ENCODE results near the gene RNF223. TPM values are rescaled to one million over a fixed set of nuclear protein-coding genes. Genes with fewer than 3 reads are reported as not detected.
A peak's percentile ranks its signal among the peaks of the same experiment; 100 is the strongest.

RNF223 gene
- total and polyA plus RNA-seq, 2 of the 13 experiments (the other 11 are each of a cell fraction or from before 2014, with no cell fraction given), result 0.03 TPM; not detected in 1

DNA sequence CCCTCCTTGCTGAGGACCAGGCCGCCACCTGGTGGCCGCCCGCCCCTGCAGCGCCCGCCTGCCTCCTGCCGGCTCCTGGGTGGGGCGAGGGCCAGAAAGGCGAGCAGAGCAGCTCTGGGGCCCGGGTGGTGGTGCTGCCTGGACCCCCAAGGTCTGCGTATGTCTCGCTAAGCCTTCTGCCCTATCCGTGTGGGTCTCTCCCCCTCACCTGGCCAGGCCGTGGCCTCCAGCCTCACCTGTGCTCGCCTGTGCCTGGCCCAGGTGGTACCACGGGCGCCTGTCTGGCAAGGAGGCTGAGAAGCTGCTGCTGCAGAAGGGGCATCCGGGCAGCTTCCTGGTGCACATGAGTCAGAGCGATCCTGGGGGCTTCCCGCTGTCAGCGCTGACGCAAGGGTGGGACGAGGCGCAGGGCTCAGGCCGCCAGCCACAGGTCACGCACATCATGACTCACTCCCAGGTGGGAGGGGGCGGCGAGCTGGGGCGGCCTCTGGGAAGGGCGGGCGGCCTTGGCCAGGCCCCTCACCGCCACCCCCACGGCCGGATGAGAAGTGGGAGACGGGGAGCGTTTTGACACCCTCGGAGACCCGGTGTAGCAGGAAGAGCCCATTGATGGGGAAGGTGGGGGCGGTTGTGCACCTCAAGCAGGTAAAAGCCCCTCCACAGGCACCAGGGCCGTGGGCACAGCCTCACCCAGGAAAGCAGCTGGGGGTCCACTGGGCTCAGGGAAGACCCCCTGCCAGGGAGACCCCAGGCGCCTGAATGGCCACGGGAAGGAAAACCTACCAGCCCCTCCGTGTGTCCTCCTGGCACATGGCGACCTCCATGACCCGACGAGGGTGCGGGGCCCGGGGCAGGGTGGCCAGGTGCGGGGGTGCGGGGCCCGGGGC lies 9.9 kb downstream of the RNF223 start (continued):
- TF ChIP-seq UBTF (CRISPR knock-in tag; IDR thresholded peaks at IDR 0.05) (peak; percentile 74), CREB3 (CRISPR knock-in tag; IDR thresholded peaks at IDR 0.05) (no peak), CTCF (CRISPR knock-in tag; IDR thresholded peaks at IDR 0.05) (peak; percentile 98), U2AF2 (IDR thresholded peaks at IDR 0.05; ENCODE audit: low read depth, low read length) (no peak), TFDP2 (CRISPR knock-in tag; IDR thresholded peaks at IDR 0.05) (no peak), RFXAP (CRISPR knock-in tag; IDR thresholded peaks at IDR 0.05; ENCODE audit: borderline replicate concordance) (no peak), PCBP1 (IDR thresholded peaks at IDR 0.05; ENCODE audit: borderline replicate concordance, low read depth, low read length) (no peak), FOXA3 (CRISPR knock-in tag; IDR thresholded peaks at IDR 0.05) (peak; percentile 43), ZNF207 (IDR thresholded peaks at IDR 0.05; ENCODE audit: borderline replicate concordance) (no peak), ZNF607 (CRISPR knock-in tag; IDR thresholded peaks at IDR 0.05; ENCODE audit: borderline replicate concordance) (peak; percentile 64; the same call in 1 of the 2 replicates), BCLAF1 (IDR thresholded peaks at IDR 0.05) (no peak), ZNF264 (CRISPR knock-in tag; IDR thresholded peaks at IDR 0.05) (no peak), NFE2L2 (IDR thresholded peaks at IDR 0.05; ENCODE audit: low read length) (no peak), MTA1 (CRISPR knock-in tag; IDR thresholded peaks at IDR 0.05; ENCODE audit: borderline replicate concordance) (peak; percentile 88), ZKSCAN1 (IDR thresholded peaks at IDR 0.05; ENCODE audit: low read length) (no peak), JDP2 (CRISPR knock-in tag; IDR thresholded peaks at IDR 0.05; ENCODE audit: borderline replicate concordance) (no peak), FLYWCH1 (CRISPR knock-in tag; IDR thresholded peaks at IDR 0.05) (no peak), HNF4A (CRISPR knock-in tag; IDR thresholded peaks at IDR 0.05) (no peak)
- TF ChIP-seq, protein P1, sequence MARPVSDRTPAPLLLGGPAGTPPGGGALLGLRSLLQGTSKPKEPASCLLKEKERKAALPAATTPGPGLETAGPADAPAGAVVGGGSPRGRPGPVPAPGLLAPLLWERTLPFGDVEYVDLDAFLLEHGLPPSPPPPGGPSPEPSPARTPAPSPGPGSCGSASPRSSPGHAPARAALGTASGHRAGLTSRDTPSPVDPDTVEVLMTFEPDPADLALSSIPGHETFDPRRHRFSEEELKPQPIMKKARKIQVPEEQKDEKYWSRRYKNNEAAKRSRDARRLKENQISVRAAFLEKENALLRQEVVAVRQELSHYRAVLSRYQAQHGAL (CRISPR knock-in tag; IDR thresholded peaks at IDR 0.05; ENCODE audit: not compliant biosample characterization), result no peak

All from HepG2 (cell line).